Erythroblast (primary cell): Measurements from ENCODE around the gene ZNF117.

Source experiments
- GATA1 ChIP-seq: IDR thresholded peaks from 2 replicates; pipeline ENCODE4 v1.6.1; 2011; ENCODE audit warnings: low read depth, mild to moderate bottlenecking, control low read depth, low read length, moderate library complexity
- POLR2A ChIP-seq: IDR thresholded peaks from 2 replicates; pipeline ENCODE4 v1.6.1; 2011; ENCODE audit warnings: mild to moderate bottlenecking, low read length

- TF ChIP-seq POLR2A (no peak), GATA1 (no peak)
Observed at GRCh38 chr7:64947252-64948000, 43.4 kb downstream of the ZNF117 start.
